Measurements from ENCODE around the gene ZMYND11. TPM values are rescaled to one million over a fixed set of nuclear protein-coding genes. Genes with fewer than 3 reads are reported as not detected.

ZMYND11 gene
- total and polyA plus RNA-seq, 10 donors: 20.3 to 65.3 (median 51.6) TPM

GRCh38 chr10:293636-294035, 158.4 kb downstream of the ZMYND11 start:
- TF ChIP-seq POLR2A (IDR thresholded peaks at IDR 0.05): no peak
- Histone ChIP-seq H3K27me3 (replicated peaks in 1 of 7) (no peaks in the 10 kb centered on the region), H3K27ac (no peak overlapping the region), H3K4me3 (no peak overlapping the region), H3K9me3 (no peaks in the 10 kb centered on the region), H3K4me1 (peaks cover 0 to 29% (median 9%) of the 10 kb centered on the region in 6 donors), H3K36me3 (peaks cover 0 to 32% (median 0%) of the 10 kb centered on the region in 6 donors)
- no peak for DNase-seq
- intact Hi-C loops (cut with DNase I; ENCODE audit: low total_unique reads): no loop called here
- WGBS, 5 donors: 81 to 83% (median 82%) methylated on average over 4 of the region's 4 CpGs

GRCh38 chr10:297567-297966, 162.3 kb downstream of the ZMYND11 start:
- WGBS, 5 donors: 58 to 80% (median 73%) methylated on average over 6 of the region's 6 CpGs
- peaks cover 0 to under 1% (median 0%) of the 10 kb centered on the region in 6 donors for H3K36me3 ChIP-seq
- TF ChIP-seq POLR2A (IDR thresholded peaks at IDR 0.05) (no peak), CTCF (IDR thresholded peaks at IDR 0.05 in 8 of 11, conservative IDR thresholded peaks at IDR 0.05 in 3 of 11) (no peak), POLR2AphosphoS5 (IDR thresholded peaks at IDR 0.05) (no peak)
- H3K27ac ChIP-seq: peak overlapping the region in 4 of 8 donors; percentile 6 to 51 (median 27)
- no peaks in the 10 kb centered on the region for H3K9me3 ChIP-seq
- H3K27me3 ChIP-seq (replicated peaks in 1 of 7): no peaks in the 10 kb centered on the region
- no peak overlapping the region for H3K4me3 ChIP-seq
- DNase-seq: no peak
- H3K4me1 ChIP-seq: peaks cover 0 to 46% (median 12%) of the 10 kb centered on the region in 6 donors
- intact Hi-C loops (cut with DNase I; ENCODE audit: low total_unique reads): no loop called here

GRCh38 chr10:298033-298432, 162.8 kb downstream of the ZMYND11 start:
- DNase-seq: no peak
- Histone ChIP-seq H3K36me3 (no peaks in the 10 kb centered on the region), H3K9me3 (no peaks in the 10 kb centered on the region), H3K27ac (peak overlapping the region in 1 of 8 donors; percentile 24), H3K4me3 (no peak overlapping the region), H3K27me3 (replicated peaks in 1 of 7) (no peaks in the 10 kb centered on the region), H3K4me1 (peaks cover 0 to 45% (median 12%) of the 10 kb centered on the region in 6 donors)
- WGBS, 5 donors: 81 to 86% (median 82%) methylated on average over 9 of the region's 9 CpGs
- TF ChIP-seq CTCF (IDR thresholded peaks at IDR 0.05 in 8 of 11, conservative IDR thresholded peaks at IDR 0.05 in 3 of 11): no peak
- TF ChIP-seq POLR2AphosphoS5 (IDR thresholded peaks at IDR 0.05): no peak
- no peak for TF ChIP-seq POLR2A (IDR thresholded peaks at IDR 0.05)
- intact Hi-C loops (cut with DNase I; ENCODE audit: low total_unique reads): no loop called here

GRCh38 chr10:299512-299911, 164.3 kb downstream of the ZMYND11 start:
- H3K36me3 ChIP-seq: no peaks in the 10 kb centered on the region
- WGBS, 5 donors: 59 to 76% (median 61%) methylated on average over 2 of the region's 2 CpGs
- peak overlapping the region in 4 of 8 donors; percentile 51 to 55 (median 53) for H3K27ac ChIP-seq
- no peaks in the 10 kb centered on the region for H3K27me3 ChIP-seq (replicated peaks in 1 of 7)
- TF ChIP-seq POLR2AphosphoS5 (IDR thresholded peaks at IDR 0.05) (no peak), CTCF (IDR thresholded peaks at IDR 0.05 in 8 of 11, conservative IDR thresholded peaks at IDR 0.05 in 3 of 11) (no peak), POLR2A (IDR thresholded peaks at IDR 0.05) (no peak)
- intact Hi-C loops (cut with DNase I; ENCODE audit: low total_unique reads): no loop called here
- no peak for DNase-seq
- H3K4me1 ChIP-seq: peaks cover 0 to 32% (median 10%) of the 10 kb centered on the region in 6 donors
- peak overlapping the region in 3 of 8 donors; percentile 0 to 40 (median 5) for H3K4me3 ChIP-seq
- no peaks in the 10 kb centered on the region for H3K9me3 ChIP-seq
